Lower lobe of right lung (tissue), 2 donors: ENCODE data around the gene ADAM19. TPM values are rescaled to one million over a fixed set of nuclear protein-coding genes. Genes with fewer than 3 reads are reported as not detected.

Experiments used
- ATAC-seq, 2 donors: fragments of 200-7000 bp; cut with Tn5 transposase; one replicate each; pipeline ENCODE4 v1.9.1; 2020 to 2022; ENCODE audit warnings: mild to moderate bottlenecking in 2 of 2, moderate library complexity in 2 of 2
- DNase-seq: peaks from one replicate; pipeline ENCODE4 v3.0.0-alpha.2; 2020
- H3K27ac ChIP-seq: fragments of 200-600 bp; one replicate; pipeline ENCODE4 v1.8.0; 2022
- H3K27me3 ChIP-seq: fragments of 200-600 bp; one replicate; pipeline ENCODE4 v1.8.0; 2022; ENCODE audit warnings: low read depth
- H3K36me3 ChIP-seq: fragments of 200-600 bp; one replicate; pipeline ENCODE4 v1.8.0; 2022; ENCODE audit warnings: mild to moderate bottlenecking
- H3K4me1 ChIP-seq: fragments of 200-600 bp; one replicate; pipeline ENCODE4 v1.8.0; 2022
- H3K4me3 ChIP-seq: fragments of 200-600 bp; one replicate; pipeline ENCODE4 v1.8.0; 2022; ENCODE audit warnings: mild to moderate bottlenecking
- H3K9me3 ChIP-seq: fragments of 200-600 bp; one replicate; pipeline ENCODE4 v1.8.0; 2022
- CTCF ChIP-seq: fragments of 200-600 bp; IDR thresholded peaks from one replicate; pipeline ENCODE4 v1.8.0; 2022; ENCODE audit warnings: antibody characterized with exemption, mild to moderate bottlenecking
- intact Hi-C: fragments of 100-400 bp; cut with DNase I; formaldehyde crosslinking; loops from one replicate; pipeline ENCODE4 v1.11.0; 2022
- total RNA-seq: library from RNA; stranded (reverse); fragmentation: NEBNext Ultra II Directional; extraction: Animal tissue kit (Norgen Biotek cat#: 25700); gene quantifications from one replicate; pipeline ENCODE4 v1.2.1, GENCODE V29; 2021
- donor health status: DM: no; HTN: yes; CAD: no; lungs with severe emphysema.

The ADAM19 gene
- total RNA-seq, 1 donor from 2014 or later, result 12.0 TPM

GRCh38 chr5:157558681-157559080, 16.9 kb downstream of the ADAM19 start:
- no peak overlapping the region for H3K4me3 ChIP-seq
- no peaks in the 10 kb centered on the region for H3K36me3 ChIP-seq
- DNase-seq (no peak), ATAC-seq (no peak)
- no peaks in the 10 kb centered on the region for H3K9me3 ChIP-seq
- no peaks in the 10 kb centered on the region for H3K27me3 ChIP-seq
- no peak overlapping the region for H3K27ac ChIP-seq
- peaks cover 53% of the 10 kb centered on the region for H3K4me1 ChIP-seq
- intact Hi-C loops, result no loop called here
- no peak for TF ChIP-seq CTCF

- no peaks in the 10 kb centered on the region for H3K36me3 ChIP-seq
- ATAC-seq (no peak), DNase-seq (no peak)
- no peak overlapping the region for H3K4me3 ChIP-seq
- H3K27ac ChIP-seq, result no peak overlapping the region
- intact Hi-C loops, result no loop called here
- peaks cover 47% of the 10 kb centered on the region for H3K4me1 ChIP-seq
- TF ChIP-seq CTCF, result no peak
- H3K9me3 ChIP-seq, result no peaks in the 10 kb centered on the region
- H3K27me3 ChIP-seq, result no peaks in the 10 kb centered on the region
Observed at GRCh38 chr5:157558041-157558595, 17.5 kb downstream of the ADAM19 start.

- peaks cover 36% of the 10 kb centered on the region for H3K4me1 ChIP-seq
- no peak for DNase-seq
- no peaks in the 10 kb centered on the region for H3K9me3 ChIP-seq
- TF ChIP-seq CTCF, result no peak
- H3K36me3 ChIP-seq, result no peaks in the 10 kb centered on the region
- no peaks in the 10 kb centered on the region for H3K27me3 ChIP-seq
- H3K4me3 ChIP-seq, result no peak overlapping the region
- intact Hi-C loops, result no loop called here
- ATAC-seq, result no peak
- H3K27ac ChIP-seq, result no peak overlapping the region
Observed at GRCh38 chr5:157556615-157557418, 18.8 kb downstream of the ADAM19 start.

GRCh38 chr5:157555037-157555640, 20.4 kb downstream of the ADAM19 start:
- no peak overlapping the region for H3K4me3 ChIP-seq
- H3K27ac ChIP-seq, result no peak overlapping the region
- intact Hi-C loops, result no loop called here
- H3K27me3 ChIP-seq, result no peaks in the 10 kb centered on the region
- ATAC-seq, result peak in 1 of 2 donors; percentile 30
- no peaks in the 10 kb centered on the region for H3K9me3 ChIP-seq
- no peaks in the 10 kb centered on the region for H3K36me3 ChIP-seq
- DNase-seq, result no peak
- no peak for TF ChIP-seq CTCF
- H3K4me1 ChIP-seq, result peaks cover 25% of the 10 kb centered on the region

- no peaks in the 10 kb centered on the region for H3K27me3 ChIP-seq
- no peak overlapping the region for H3K27ac ChIP-seq
- no peak for TF ChIP-seq CTCF
- no peak overlapping the region for H3K4me3 ChIP-seq
- H3K9me3 ChIP-seq, result no peaks in the 10 kb centered on the region
- ATAC-seq (no peak), DNase-seq (no peak)
- H3K4me1 ChIP-seq, result peaks cover 22% of the 10 kb centered on the region
- intact Hi-C loops, result no loop called here
- no peaks in the 10 kb centered on the region for H3K36me3 ChIP-seq
Observed at GRCh38 chr5:157554179-157555036, 21.2 kb downstream of the ADAM19 start.
